Measurements from ENCODE around the gene NDE1.
A peak's percentile ranks its signal among the peaks of the same experiment; 100 is the strongest.
"Not testable (repeated sequence)": the region's sequence is repeated elsewhere in the genome, so short reads cannot be mapped to it uniquely, and the experiment has no call there.

Gene NDE1

DNA sequence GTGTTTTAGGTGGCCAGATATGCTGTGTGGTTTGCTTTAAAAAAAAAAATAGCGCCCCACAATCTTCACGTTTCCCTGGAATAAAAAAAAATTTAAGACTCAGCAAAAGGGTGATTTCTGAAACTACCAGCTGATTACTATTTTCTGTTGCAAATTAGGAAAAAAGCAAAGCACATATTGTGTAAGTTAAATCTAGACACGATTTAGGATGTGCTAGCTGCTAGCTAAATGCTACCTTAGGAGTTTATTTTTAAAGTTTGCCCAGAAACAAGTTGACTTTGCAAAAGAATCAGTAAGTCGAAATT, 6.1 kb upstream of the NDE1 start:
- TF ChIP-seq, protein P1, sequence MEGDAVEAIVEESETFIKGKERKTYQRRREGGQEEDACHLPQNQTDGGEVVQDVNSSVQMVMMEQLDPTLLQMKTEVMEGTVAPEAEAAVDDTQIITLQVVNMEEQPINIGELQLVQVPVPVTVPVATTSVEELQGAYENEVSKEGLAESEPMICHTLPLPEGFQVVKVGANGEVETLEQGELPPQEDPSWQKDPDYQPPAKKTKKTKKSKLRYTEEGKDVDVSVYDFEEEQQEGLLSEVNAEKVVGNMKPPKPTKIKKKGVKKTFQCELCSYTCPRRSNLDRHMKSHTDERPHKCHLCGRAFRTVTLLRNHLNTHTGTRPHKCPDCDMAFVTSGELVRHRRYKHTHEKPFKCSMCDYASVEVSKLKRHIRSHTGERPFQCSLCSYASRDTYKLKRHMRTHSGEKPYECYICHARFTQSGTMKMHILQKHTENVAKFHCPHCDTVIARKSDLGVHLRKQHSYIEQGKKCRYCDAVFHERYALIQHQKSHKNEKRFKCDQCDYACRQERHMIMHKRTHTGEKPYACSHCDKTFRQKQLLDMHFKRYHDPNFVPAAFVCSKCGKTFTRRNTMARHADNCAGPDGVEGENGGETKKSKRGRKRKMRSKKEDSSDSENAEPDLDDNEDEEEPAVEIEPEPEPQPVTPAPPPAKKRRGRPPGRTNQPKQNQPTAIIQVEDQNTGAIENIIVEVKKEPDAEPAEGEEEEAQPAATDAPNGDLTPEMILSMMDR (IDR thresholded peaks at IDR 0.05; ENCODE audit: unreplicated experiment in 3 of 3), result peak in 1 of 3 experiments; percentile 4
- H3K36me3 Mint-ChIP-seq (ENCODE audit: low read depth), result peaks cover 12% of the 10 kb centered on the region
- H3K27ac Mint-ChIP-seq, result peak overlapping the region; percentile 97 to 99 (median 98)
- H3K9me3 Mint-ChIP-seq, result no peaks in the 10 kb centered on the region
- peaks cover 26% of the 10 kb centered on the region for H3K4me1 Mint-ChIP-seq
- H3K27me3 Mint-ChIP-seq (ENCODE audit: low read depth), result no peaks in the 10 kb centered on the region
- peak overlapping the region; percentile 87 to 94 (median 91) for H3K4me3 Mint-ChIP-seq

DNA sequence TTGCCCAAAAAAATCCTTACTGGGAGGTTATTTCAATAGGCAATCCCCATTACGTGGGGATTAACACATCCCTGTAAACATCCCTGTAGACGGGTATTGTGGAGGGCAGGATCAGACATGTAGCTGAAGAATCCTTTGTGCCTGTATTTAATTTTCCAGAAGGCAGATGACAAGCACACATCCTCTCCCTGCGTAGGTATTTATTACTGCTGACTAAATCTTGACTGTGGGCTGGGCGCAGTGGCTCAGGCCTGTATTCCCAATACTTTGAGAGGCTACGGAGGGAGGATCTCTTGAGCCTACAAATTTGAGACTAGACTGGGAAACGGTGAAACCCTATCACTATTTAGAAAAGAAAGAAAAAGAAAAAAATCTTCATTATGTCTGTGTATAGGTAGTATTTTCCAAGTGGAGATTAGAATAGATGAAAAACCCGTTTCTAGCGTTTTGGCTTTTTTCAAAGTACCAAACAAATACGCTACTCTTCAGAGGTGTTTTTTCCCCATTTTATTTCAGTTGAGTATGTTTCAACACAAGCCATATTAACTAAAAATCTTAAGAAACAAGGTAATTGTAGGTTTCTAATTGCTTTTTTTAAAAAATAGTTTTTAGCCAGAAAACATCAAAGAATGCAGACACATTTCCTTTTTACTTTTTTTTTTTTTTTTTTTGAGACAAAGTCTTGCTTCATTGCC, 5.6 kb upstream of the NDE1 start:
- peaks cover 26% of the 10 kb centered on the region for H3K4me1 Mint-ChIP-seq
- TF ChIP-seq, protein P1 (IDR thresholded peaks at IDR 0.05; ENCODE audit: unreplicated experiment in 3 of 3), result no peak
- H3K27me3 Mint-ChIP-seq (ENCODE audit: low read depth), result no peaks in the 10 kb centered on the region
- peak overlapping the region; percentile 97 to 99 (median 98) for H3K27ac Mint-ChIP-seq
- peaks cover 8% of the 10 kb centered on the region for H3K36me3 Mint-ChIP-seq (ENCODE audit: low read depth)
- no peaks in the 10 kb centered on the region for H3K9me3 Mint-ChIP-seq
- H3K4me3 Mint-ChIP-seq, result peak overlapping the region; percentile 87 to 94 (median 91)

DNA sequence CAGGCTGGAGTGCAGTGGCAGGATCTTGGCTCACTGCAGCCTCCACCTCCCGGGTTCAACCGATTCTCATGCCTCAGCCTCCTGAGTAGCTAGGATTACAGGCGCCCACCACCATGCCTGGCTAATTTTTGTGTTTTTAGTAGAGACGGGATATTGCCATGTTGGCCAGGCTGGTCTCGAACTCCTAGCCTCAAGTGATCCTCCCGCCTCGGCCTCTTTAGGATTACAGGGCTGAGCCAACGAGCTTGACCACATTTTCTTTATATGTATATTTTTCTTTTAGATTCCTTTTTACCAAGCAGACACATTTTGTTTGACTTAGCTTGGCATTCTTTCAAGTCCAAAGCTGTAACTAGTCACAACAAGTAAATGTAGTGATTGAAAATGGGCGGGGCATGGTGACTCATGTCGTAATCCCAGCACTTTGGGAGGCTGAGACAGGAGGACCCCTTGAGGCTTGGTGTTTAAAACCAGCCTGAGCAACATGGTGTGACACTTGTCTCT, 5.0 kb upstream of the NDE1 start:
- H3K9me3 Mint-ChIP-seq; H3K27me3 Mint-ChIP-seq (ENCODE audit: low read depth); H3K27ac Mint-ChIP-seq; H3K36me3 Mint-ChIP-seq (ENCODE audit: low read depth): not testable (repeated sequence)
- H3K4me1 Mint-ChIP-seq, result peaks cover 23% of the 10 kb centered on the region
- H3K4me3 Mint-ChIP-seq, result peak overlapping the region in 1 of 3 experiments; percentile 23

DNA sequence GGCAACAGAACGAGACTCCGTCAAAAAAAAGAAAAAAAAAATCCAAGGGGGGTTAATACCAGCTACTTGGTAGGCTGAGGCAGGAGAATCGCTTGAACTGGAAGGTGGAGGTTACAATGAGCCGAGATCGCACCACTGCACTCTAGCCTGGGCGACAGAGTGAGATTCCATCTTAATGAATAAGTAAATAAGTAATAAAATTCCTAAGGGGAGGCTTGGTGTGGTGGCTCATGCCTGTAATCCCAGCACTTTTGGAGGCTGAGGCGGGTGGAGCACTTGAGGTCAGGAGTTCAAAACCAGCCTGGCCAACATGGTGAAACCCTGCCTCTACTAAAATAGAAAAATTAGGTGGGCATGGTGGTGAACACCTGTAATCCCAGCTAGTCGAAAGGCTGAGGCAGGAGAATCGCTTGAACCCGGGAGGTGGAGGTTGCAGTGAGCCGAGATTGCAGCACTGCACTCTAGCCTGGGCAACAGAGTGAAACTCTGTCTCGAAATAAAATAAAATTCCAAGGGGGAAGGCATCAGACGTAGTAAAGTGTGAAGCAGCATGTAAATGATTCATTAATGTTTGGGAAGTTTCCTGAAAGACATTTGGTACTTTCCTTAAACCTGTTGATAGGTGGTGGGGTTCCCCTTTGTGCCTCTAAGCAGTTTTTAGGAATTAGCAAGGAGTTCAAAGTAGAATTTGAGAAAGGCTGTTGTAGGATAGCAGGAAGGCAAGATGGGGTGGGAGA, 3.3 kb upstream of the NDE1 start:
- Mint-ChIP-seq H3K27ac (peak overlapping the region in 1 of 3 experiments; percentile 36), H3K4me1 (peaks cover 18% of the 10 kb centered on the region), H3K4me3 (peak overlapping the region; percentile 9 to 56 (median 45))
- not testable (repeated sequence) for H3K9me3 Mint-ChIP-seq; H3K27me3 Mint-ChIP-seq (ENCODE audit: low read depth); H3K36me3 Mint-ChIP-seq (ENCODE audit: low read depth)

DNA sequence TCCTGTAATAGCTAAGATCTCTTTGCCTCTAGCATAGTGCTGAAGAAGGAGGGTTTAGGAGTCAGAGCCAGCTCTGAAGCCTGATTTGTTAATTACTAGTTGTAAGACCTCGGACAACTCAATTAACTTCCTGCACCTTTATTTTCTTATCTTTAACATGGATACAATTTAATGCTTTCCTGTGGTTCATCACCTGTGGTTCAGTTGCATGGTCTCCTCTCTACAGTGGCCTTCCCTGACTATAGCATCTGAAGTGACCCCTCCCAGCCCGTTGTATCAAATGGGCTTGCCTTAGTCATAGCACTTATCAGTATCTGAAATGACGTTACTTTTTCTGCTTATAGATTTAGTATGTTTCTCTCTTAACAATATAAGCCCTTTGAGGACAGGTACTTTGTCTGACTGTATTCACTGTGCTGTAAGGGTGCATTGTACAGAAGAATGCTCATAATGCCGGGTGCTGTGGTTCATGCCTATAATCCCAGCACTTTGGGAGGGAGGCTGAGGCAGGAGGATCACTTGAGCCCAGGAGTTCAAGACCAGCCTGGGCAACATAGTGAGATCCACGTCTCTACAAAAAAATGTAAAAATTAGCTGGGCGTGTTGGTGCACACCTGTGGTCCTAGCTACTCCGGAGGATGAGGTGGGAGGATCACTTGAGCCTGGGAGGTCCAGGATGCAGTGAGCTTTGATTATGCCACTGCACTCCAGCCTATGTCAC, 2.6 kb upstream of the NDE1 start:
- peak overlapping the region; percentile 15 to 56 (median 48) for H3K4me3 Mint-ChIP-seq
- no peaks in the 10 kb centered on the region for H3K36me3 Mint-ChIP-seq (ENCODE audit: low read depth)
- H3K27ac Mint-ChIP-seq, result peak overlapping the region in 1 of 3 experiments; percentile 35
- TF ChIP-seq, protein P1 (IDR thresholded peaks at IDR 0.05; ENCODE audit: unreplicated experiment in 3 of 3), result no peak
- peaks cover 11% of the 10 kb centered on the region for H3K4me1 Mint-ChIP-seq
- no peaks in the 10 kb centered on the region for H3K9me3 Mint-ChIP-seq
- no peaks in the 10 kb centered on the region for H3K27me3 Mint-ChIP-seq (ENCODE audit: low read depth)

DNA sequence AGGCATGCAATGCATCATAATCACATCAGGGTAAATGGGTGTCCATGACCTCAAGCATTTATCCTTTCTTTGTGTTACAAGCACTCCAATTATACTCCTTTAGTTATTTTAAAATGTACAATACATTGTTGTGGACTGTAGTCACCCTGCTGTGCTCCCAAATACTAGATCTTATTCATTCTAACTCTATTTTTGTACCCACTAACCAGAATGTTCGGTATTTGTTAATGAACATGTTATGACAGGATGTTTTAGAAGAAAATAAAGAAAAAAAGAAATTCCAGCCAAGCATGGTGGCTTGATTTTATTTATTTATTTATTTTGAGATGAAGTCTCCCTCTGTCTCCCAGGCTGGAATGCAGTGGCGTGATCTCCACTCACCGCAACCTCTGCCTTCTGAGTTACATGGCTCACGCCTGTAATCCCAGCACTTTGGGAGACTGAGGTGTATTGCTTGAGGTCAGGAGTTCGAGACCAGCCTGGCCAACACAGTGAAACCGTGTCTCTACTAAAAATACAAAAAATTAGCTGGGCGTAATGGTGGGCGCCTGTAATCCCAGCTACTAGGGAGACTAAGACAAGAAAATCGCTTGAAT, 1.8 kb upstream of the NDE1 start:
- Mint-ChIP-seq H3K4me1 (peaks cover 17% of the 10 kb centered on the region), H3K27me3 (ENCODE audit: low read depth) (no peaks in the 10 kb centered on the region), H3K36me3 (ENCODE audit: low read depth) (peaks cover 3% of the 10 kb centered on the region), H3K9me3 (no peaks in the 10 kb centered on the region), H3K4me3 (no peak overlapping the region), H3K27ac (no peak overlapping the region)
- TF ChIP-seq, protein P1 (IDR thresholded peaks at IDR 0.05; ENCODE audit: unreplicated experiment in 3 of 3), result no peak

DNA sequence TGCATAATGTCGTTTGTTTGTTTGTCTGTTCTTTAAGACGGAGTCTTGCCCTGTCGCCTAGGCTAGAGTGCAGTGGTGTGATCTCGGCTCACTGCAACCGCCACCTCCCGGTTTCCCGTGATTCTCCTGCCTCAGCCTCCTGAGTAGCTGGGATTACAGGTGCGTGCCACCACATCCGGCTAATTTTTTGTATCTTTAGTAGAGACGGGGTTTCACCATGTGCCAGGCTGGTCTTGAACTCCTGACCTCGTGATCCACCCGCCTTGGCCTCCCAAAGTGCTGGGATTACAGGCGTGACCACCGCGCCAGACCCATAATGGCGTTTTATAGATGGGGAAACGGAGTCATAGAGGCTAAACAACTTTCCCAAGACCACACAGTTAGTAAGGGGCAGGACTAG, 734 bp upstream of the NDE1 start:
- not testable (repeated sequence) for H3K9me3 Mint-ChIP-seq; H3K36me3 Mint-ChIP-seq (ENCODE audit: low read depth); H3K27me3 Mint-ChIP-seq (ENCODE audit: low read depth)
- H3K27ac Mint-ChIP-seq, result peak overlapping the region in 2 of 3 experiments; percentile 66 to 74
- peak overlapping the region; percentile 77 to 88 (median 85) for H3K4me3 Mint-ChIP-seq
- peaks cover 14% of the 10 kb centered on the region for H3K4me1 Mint-ChIP-seq

All from nephron (organoid).